Myocyte (in vitro differentiated cells): ENCODE measurements around the gene ERLEC1. TPM values are rescaled to one million over a fixed set of nuclear protein-coding genes. Genes with fewer than 3 reads are reported as not detected.
"Not testable (repeated sequence)": the region's sequence is repeated elsewhere in the genome, so short reads cannot be mapped to it uniquely, and the experiment has no call there.

Source experiments
- DNase-seq: peaks from one replicate; pipeline ENCODE4 v3.0.0-alpha.2; 2012; ENCODE audit warnings: low read depth
- total RNA-seq: library from RNA; depleted of rRNA; stranded (reverse); fragments of >200 nt; gene quantifications from 2 replicates; pipeline ENCODE4 v1.2.3, GENCODE V29; 2014

The ERLEC1 gene
- total RNA-seq, 1 donor from 2014 or later: 90.4 TPM

GRCh38 chr2:53829273-53829979, 42.6 kb downstream of the ERLEC1 start:
- peak; percentile 50 for DNase-seq

- not testable (repeated sequence) for DNase-seq
Measured at GRCh38 chr2:53829980-53830290, 43.1 kb downstream of the ERLEC1 start.

- DNase-seq: no peak
Measured at GRCh38 chr2:53840580-53840979, 53.7 kb downstream of the ERLEC1 start.

DNA sequence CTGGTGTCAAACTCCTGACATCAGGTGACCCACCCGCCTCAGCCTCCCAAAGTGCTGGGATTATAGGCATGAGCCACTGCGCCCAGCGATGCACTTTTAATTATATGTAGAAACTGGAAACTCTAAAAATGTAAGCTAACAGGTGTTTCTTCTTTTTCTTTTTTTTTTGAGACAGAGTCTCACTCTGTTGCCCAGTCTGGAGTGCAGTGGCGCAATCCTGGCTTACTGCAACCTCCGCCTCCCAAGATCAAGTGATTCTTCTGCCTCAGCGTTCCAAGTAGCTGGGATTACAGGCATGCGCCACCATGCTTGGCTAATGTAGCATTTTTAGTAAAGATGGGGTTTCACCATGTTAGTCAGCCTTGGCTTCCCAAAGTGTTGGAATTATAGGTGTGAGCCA, 54.8 kb downstream of the ERLEC1 start:
- not testable (repeated sequence) for DNase-seq

DNA sequence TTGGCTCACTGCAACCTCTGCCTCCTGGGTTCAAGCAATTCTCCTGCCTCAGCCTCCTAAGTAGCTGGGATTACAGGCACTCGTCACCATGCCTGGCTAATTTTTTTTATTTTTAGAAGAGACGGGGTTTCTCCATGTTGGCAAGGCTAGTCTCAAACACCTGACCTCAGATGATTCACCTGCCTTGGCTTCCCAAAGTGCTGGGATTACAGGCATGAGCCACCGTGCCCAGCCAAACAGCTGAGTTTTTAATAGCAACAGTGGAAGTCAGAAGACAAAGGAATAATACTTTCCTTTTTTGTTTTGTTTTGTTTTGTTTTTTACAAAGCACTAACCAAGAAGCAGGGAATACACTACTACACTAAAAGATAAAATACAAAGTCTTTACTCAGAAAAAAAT, 56.0 kb downstream of the ERLEC1 start:
- peak; percentile 64 for DNase-seq

DNA sequence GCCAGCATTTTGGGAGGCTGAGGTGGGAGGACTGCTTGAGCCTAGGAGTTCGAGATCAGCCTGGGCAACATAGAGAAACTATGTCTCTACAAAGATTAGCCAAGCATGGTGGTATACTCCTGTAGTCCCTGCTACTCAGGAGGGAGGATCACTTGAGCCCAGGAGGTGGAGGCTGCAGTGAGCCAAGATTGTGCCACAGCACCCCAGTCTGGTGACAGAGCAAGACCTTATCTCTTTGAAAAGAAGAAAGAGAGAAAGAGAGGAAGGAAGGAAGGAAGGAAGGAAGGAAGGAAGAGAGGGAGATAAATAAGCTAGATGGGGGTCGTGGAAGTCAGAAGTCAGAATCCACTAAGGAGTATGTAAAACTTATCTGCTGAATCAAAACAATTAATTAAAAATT, 56.8 kb downstream of the ERLEC1 start:
- DNase-seq: no peak

DNA sequence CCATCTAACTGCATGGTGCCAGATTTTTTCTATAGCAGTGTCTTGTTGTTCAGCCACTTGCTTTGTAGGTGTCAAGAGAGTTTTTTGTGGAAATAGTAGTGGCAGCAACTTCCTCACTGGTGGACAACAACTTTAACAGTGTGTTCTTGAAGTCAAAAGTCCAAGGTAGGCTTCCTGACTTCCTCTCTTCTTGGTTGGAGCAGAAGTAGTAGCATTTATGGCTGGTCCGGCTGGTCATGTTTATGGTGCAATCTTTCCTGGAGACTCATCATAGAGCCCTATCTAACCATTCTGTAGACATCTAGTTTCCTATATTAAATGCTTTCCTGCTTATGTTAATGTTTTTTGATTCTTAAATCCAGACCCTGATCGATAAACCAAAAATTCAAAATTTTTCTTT, 61.2 kb downstream of the ERLEC1 start:
- no peak for DNase-seq

DNA sequence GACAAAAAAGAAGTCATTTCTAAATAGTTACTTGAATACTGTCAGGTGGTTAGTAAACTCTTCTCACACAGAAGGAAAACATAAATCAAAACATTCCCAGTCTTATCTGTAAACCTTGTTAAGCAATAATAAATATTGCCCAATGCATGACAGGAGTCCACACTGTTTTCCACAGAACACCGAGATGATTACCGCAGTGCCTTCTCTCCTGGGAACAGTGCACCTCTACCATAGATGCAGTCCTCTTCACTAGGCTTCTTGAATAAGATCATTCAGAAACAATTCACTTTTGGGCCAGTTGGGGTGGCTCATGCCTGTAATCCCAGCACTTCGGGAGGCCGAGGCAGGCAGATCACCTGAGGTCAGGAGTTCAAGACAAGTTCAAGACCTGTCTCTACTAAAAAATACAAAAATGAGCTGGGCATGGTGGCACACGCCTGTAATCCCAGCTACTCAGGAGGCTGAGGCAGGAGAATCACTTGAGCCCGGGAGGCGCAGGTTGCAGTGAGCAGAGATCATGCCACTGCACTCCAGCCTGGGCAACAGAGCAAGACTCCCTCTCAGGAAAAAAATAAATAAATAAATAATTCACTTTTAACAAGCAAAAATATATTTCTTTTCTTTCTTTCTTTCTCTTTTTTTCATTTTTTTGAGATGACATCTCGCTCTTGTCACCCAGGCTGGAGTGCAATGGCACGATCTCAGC, 64.4 kb downstream of the ERLEC1 start:
- not testable (repeated sequence) for DNase-seq

GRCh38 chr2:53852532-53852931, 65.7 kb downstream of the ERLEC1 start:
- no peak for DNase-seq

DNA sequence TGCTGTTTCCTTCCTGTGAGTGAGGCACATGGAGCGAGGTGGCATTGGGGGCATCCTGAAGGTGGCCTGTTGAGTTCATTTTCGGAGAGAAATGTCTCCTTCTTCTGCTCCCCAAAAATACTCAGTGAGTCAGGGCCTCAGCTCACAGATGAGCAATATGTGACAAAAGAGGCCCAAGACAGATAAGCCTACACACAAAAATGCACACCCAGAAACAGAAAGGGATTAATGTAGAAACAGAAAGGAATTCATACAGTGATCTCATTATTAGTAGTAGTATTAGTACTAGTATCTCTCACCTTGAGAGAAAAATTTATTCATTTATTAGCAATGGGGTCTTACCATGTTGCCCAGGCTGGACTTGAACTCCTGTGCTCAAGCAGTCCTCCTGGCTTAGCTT, 67.8 kb downstream of the ERLEC1 start:
- DNase-seq: no peak

- DNase-seq: no peak
Measured at GRCh38 chr2:53856272-53856671, 69.4 kb downstream of the ERLEC1 start.

DNA sequence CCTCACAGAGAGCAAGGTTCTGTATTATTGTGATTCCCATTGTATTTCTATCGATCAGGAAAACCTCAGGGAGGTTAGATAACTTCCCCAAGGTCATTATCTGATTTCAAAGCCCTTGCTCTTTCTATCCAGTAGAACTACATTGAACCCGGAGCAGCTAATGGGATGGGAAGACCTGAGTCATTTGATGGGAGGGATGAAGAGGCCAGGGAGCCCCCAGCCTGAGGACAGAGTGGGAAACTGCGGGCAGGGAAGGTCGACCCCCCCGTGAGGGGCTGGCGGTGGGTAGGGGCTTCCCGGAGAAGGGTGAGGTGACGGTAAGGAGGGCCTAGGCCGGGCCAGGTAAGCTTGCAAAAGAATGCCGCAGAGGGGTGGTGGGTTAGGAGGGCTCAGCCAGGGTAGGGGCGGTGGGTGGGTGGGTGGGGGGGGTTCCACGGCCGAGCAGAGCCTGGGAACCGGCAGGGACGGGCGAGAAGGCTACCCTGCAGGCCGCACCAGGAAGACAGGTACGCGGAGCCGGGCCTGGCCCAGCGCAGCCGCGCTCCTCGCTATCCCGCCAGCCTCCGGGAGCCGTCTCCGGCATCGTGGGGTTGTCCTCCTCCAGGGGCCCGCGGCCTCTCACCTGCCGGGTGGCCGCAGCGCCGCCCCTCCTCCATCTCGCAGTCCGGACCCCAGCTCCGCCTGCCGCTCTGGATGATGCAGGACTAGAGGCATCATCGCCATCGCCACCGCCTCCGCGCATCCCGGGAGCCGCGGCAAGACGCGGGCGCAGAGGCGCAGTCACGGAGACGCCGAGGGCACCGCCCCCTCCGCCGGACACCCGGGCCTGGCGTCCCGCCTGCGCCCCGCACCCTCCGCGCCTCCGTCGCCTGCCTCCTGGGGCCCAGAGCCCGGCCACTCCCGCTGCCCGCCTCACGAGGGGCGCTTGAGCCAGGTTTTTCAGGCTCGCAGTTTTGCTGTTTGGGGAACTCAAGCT, 72.7 kb downstream of the ERLEC1 start, which contains the start of gene GPR75:
GPR75 (minus strand) TSS at position 762 of the 976 bp plus-strand sequence. CDS start 5,211 bp downstream, outside the sequence.
- DNase-seq: no peak

- DNase-seq: no peak
Measured at GRCh38 chr2:53861824-53862223, 75.0 kb downstream of the ERLEC1 start.

- no peak for DNase-seq
Measured at GRCh38 chr2:53863538-53864227, 76.8 kb downstream of the ERLEC1 start.

GRCh38 chr2:53865264-53865663, 78.4 kb downstream of the ERLEC1 start:
- DNase-seq: no peak

DNA sequence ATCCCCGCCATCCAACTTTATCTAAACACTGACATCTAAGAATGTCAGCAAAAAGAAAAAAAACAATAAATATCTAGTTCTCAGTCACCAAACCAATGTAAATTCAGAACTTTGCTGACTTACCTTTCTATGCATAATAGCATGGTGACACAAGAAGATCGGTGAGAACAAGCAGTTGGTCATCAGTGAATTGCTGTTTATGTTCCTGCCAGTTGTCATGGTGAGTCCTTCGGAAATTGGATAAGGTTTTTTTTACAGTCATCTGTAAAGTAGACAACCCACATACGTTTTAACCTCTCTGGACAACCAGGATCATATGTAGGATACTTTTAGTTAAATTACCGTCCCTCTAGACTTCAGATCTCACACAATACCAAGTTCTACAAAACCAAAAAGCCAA, 79.1 kb downstream of the ERLEC1 start:
- no peak for DNase-seq

- peak; percentile 24 for DNase-seq
Measured at GRCh38 chr2:53867169-53867568, 80.3 kb downstream of the ERLEC1 start.

DNA sequence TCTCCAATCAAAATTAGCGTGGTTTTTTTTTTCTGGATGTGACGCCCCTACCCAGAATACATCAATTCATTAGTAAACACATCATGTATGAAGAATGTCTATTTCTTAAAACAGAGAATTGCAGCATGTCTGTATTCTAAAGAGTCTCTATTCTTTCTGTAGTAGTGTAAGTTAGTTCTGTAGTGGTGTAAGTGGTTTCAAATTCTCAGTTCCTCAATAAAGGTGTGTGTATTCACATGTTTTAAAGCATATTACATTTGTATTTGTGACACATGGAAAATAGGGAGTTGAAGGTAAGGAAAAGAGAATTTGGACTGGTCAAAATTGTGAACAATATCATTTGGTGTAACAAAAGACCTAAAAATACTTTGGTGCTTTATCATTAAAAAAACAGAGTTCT, 80.9 kb downstream of the ERLEC1 start:
- no peak for DNase-seq
